GM18873 (cell line): ENCODE results near the gene RPS19BP1.
"Not testable (repeated sequence)": the region's sequence is repeated elsewhere in the genome, so short reads cannot be mapped to it uniquely, and the experiment has no call there.

ENCODE experiments used
- ATAC-seq: cut with Tn5 transposase; IDR thresholded peaks from one replicate; pipeline ENCODE4 v1.9.1; 2021; ENCODE audit warnings: mild to moderate bottlenecking, moderate library complexity, moderate number of reproducible peaks; ENCODE audit not compliant: unreplicated experiment, low FRiP score

The RPS19BP1 gene

GRCh38 chr22:39528681-39529486, 3.7 kb downstream of the RPS19BP1 start:
- no peak for ATAC-seq

GRCh38 chr22:39528080-39528661, 4.4 kb downstream of the RPS19BP1 start:
- no peak for ATAC-seq

GRCh38 chr22:39527481-39527961, 5.0 kb downstream of the RPS19BP1 start:
- no peak for ATAC-seq

GRCh38 chr22:39526736-39527171, 5.8 kb downstream of the RPS19BP1 start:
- no peak for ATAC-seq

- ATAC-seq: no peak
Observed at GRCh38 chr22:39525658-39525975, 6.9 kb downstream of the RPS19BP1 start.

GRCh38 chr22:39524753-39525657, 7.5 kb downstream of the RPS19BP1 start:
- no peak for ATAC-seq

GRCh38 chr22:39524089-39524752, 8.3 kb downstream of the RPS19BP1 start:
- no peak for ATAC-seq

GRCh38 chr22:39522567-39523300, 9.8 kb downstream of the RPS19BP1 start:
- ATAC-seq: no peak

- not testable (repeated sequence) for ATAC-seq
Observed at GRCh38 chr22:39522091-39522490, 10.5 kb downstream of the RPS19BP1 start.

- ATAC-seq: not testable (repeated sequence)
Observed at GRCh38 chr22:39521106-39521885, 11.3 kb downstream of the RPS19BP1 start.

GRCh38 chr22:39520226-39521105, 12.1 kb downstream of the RPS19BP1 start, which contains the start of gene ATF4:
ATF4 (plus strand) TSS chr22:39520562; CDS start chr22:39521446, 884 bp downstream.
- ATAC-seq: peak; percentile 42

- peak; percentile 69 for ATAC-seq
Observed at GRCh38 chr22:39519681-39520225, 12.8 kb downstream of the RPS19BP1 start.

- no peak for ATAC-seq
Observed at GRCh38 chr22:39518996-39519680, 13.4 kb downstream of the RPS19BP1 start.

GRCh38 chr22:39518144-39518786, 14.3 kb downstream of the RPS19BP1 start:
- no peak for ATAC-seq

- no peak for ATAC-seq
Observed at GRCh38 chr22:39517470-39517869, 15.1 kb downstream of the RPS19BP1 start.

- ATAC-seq: no peak
Observed at GRCh38 chr22:39515266-39516050, 17.1 kb downstream of the RPS19BP1 start.
